HEK293 (cell line): ENCODE measurements around the gene MALAT1.
A peak's percentile ranks its signal among the peaks of the same experiment; 100 is the strongest.
"Not testable (repeated sequence)": the region's sequence is repeated elsewhere in the genome, so short reads cannot be mapped to it uniquely, and the experiment has no call there.

ENCODE experiments used
- CTCF ChIA-PET: fragments of 350-600 bp; formaldehyde crosslinking; extraction: SDS; loops from one replicate; lab custom pipeline; 2021; ENCODE audit warnings: antibody characterized with exemption; lab: Yijun Ruan, JAX
- POLR2A ChIA-PET: fragments of 300-600 bp; formaldehyde crosslinking; extraction: SDS; loops from one replicate; lab custom pipeline; 2020; ENCODE audit warnings: antibody characterized with exemption, inconsistent platforms; lab: Yijun Ruan, JAX
- H3K27ac ChIP-seq: fragments of 200-500 bp; sonication (Bioruptor generic); 2 replicates; pipeline ENCODE4 v1.5.1; 2014; ENCODE audit warnings: low read depth, low read length, control low read depth, inconsistent platforms; ENCODE audit errors: extremely low read depth
- H3K36me3 ChIP-seq, 2 experiments: fragments of 200-500 bp in 1 of 2; sonication (Bioruptor generic) in 1 of 2; 1 replicate in 1 of 2; 2 replicates in 1 of 2; pipeline ENCODE4 v1.5.1; 2014 to 2017; ENCODE audit warnings: inconsistent platforms in 2 of 2, low read length in 2 of 2; ENCODE audit not compliant: control insufficient read depth in 2 of 2, insufficient read depth in 1 of 2
- H3K4me1 ChIP-seq: fragments of 200-500 bp; sonication (Bioruptor generic); 2 replicates; pipeline ENCODE4 v1.5.1; 2014; ENCODE audit warnings: mild to moderate bottlenecking, low read length, inconsistent platforms; ENCODE audit not compliant: control insufficient read depth, insufficient read depth
- H3K4me3 ChIP-seq: 2 replicates; pipeline ENCODE4 v1.5.1; 2011; ENCODE audit warnings: low read depth, mild to moderate bottlenecking, control low read depth, low read length, moderate library complexity
- H3K9me3 ChIP-seq: fragments of 200-500 bp; sonication (Bioruptor generic); 2 replicates; pipeline ENCODE4 v1.5.1; 2014; ENCODE audit warnings: low read depth, low read length, inconsistent platforms; ENCODE audit not compliant: control insufficient read depth, insufficient read depth
- EGR2 ChIP-seq: fragments of 450-650 bp; formaldehyde crosslinking; IDR thresholded peaks from 2 replicates; pipeline ENCODE4 v1.5.1; 2016; ENCODE audit warnings: low read depth, missing biosample characterization, missing genetic modification characterization
- HOXD13 ChIP-seq: sonication (generic); formaldehyde crosslinking; IDR thresholded peaks from 2 replicates; pipeline ENCODE4 v1.8.0; 2022; ENCODE audit warnings: missing genetic modification reagents, borderline replicate concordance
- ZNF274 ChIP-seq, 2 experiments: fragments of 200-500 bp in 1 of 2; fragments of 450-650 bp in 1 of 2; sonication (Bioruptor generic) in 1 of 2; formaldehyde crosslinking in 1 of 2; IDR thresholded peaks; 2 replicates each; pipeline versions ENCODE4 v1.5.1 to v1.6.1; 2014 to 2016; ENCODE audit warnings: borderline replicate concordance in 1 of 2, inconsistent platforms in 1 of 2, low read length in 1 of 2, missing biosample characterization in 1 of 2, missing genetic modification characterization in 1 of 2
- ZNF311 ChIP-seq: fragments of 450-650 bp; formaldehyde crosslinking; IDR thresholded peaks from 2 replicates; pipeline ENCODE4 v1.5.1; 2017; ENCODE audit warnings: missing biosample characterization, missing genetic modification characterization, borderline replicate concordance
- ZNF362 ChIP-seq: fragments of 450-650 bp; formaldehyde crosslinking; IDR thresholded peaks from 2 replicates; pipeline ENCODE4 v1.5.1; 2016; ENCODE audit warnings: missing biosample characterization, missing genetic modification characterization
- ZNF366 ChIP-seq: fragments of 450-650 bp; formaldehyde crosslinking; conservative IDR thresholded peaks from 2 replicates; pipeline ENCODE4 v1.5.1; 2016; ENCODE audit warnings: missing biosample characterization, missing genetic modification characterization
- ZNF398 ChIP-seq: fragments of 450-650 bp; formaldehyde crosslinking; IDR thresholded peaks from 2 replicates; pipeline ENCODE4 v1.5.1; 2017; ENCODE audit warnings: missing biosample characterization, missing genetic modification characterization
- ZSCAN16 ChIP-seq: fragments of 450-650 bp; formaldehyde crosslinking; IDR thresholded peaks from 2 replicates; pipeline ENCODE4 v1.5.1; 2016; ENCODE audit warnings: missing biosample characterization, missing genetic modification characterization
- TF ChIP-seq, protein P1 (sequence below): fragments of 450-650 bp; IDR thresholded peaks from 2 replicates; pipeline ENCODE4 v1.5.1; 2018; ENCODE audit warnings: missing biosample characterization, missing genetic modification characterization
- TF ChIP-seq, protein P2 (sequence below): fragments of 450-650 bp; formaldehyde crosslinking; IDR thresholded peaks from 2 replicates; pipeline ENCODE4 v1.5.1; 2017; ENCODE audit warnings: missing biosample characterization, missing genetic modification characterization

The MALAT1 gene

DNA sequence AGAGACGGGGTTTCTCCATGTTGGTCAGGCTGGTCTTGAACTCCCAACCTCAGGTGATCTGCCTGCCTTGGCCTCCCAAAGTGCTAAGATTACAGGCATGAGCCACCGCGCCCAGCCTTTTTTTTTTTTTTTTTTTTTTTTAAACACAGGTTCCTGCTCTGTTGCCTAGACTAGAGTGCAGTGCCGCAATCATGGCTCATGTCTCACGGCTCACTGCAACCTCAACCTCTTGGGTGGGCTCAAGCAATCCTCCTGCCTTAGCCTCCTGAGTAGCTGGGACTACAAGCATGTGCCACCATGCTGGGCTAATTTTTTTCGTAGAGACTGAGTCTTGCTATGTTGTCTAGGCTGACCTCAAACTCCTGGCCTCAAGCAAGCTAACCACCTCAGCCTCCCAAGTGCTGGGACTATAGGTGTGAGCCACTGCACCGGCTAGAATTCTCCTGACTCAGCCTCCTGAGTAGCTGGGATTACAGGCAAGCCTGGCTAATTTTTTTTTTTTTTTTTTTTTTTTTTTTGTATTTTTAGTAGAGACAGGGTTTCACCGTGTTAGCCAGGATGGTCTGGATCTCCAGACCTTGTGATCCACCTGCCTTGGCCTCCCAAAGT is 20.2 kb downstream of the MALAT1 start:
- not testable (repeated sequence) for H3K27ac ChIP-seq, H3K9me3 ChIP-seq, H3K36me3 ChIP-seq, H3K4me1 ChIP-seq, H3K4me3 ChIP-seq
- ChIA-PET CTCF (interaction anchor here (0.6 to 1.6 kb wide), 2 partner anchors 8 to 190 kb away, joined by 3 to 5 read pairs; no protein-coding TSS in a partner anchor), POLR2A (interaction anchor here (0.7 kb wide), 1 partner anchor 11 kb away, joined by 6 read pairs; no protein-coding TSS in a partner anchor)
- peak; percentile 55 for TF ChIP-seq ZNF362 (tag by site-specific recombination)

GRCh38 chr11:65521777-65522521 is 23.1 kb downstream of the MALAT1 start:
- H3K27ac ChIP-seq, H3K4me3 ChIP-seq, POLR2A ChIA-PET, H3K4me1 ChIP-seq, H3K9me3 ChIP-seq, CTCF ChIA-PET: not testable (repeated sequence)
- H3K36me3 ChIP-seq, result peaks cover 0 to 11% of the 10 kb centered on the region in 2 experiments; a peak in 1 of 3 replicates

- H3K27ac ChIP-seq, H3K4me1 ChIP-seq, H3K9me3 ChIP-seq, CTCF ChIA-PET, H3K4me3 ChIP-seq, POLR2A ChIA-PET: not testable (repeated sequence)
- peaks cover 0 to 21% of the 10 kb centered on the region in 2 experiments; a peak in 1 of 3 replicates for H3K36me3 ChIP-seq
Observed at GRCh38 chr11:65522718-65523630, 24.1 kb downstream of the MALAT1 start.

- H3K36me3 ChIP-seq, result peaks cover 0 to 26% of the 10 kb centered on the region in 2 experiments; a peak in 1 of 3 replicates
- POLR2A ChIA-PET; H3K4me3 ChIP-seq; H3K4me1 ChIP-seq; H3K27ac ChIP-seq; CTCF ChIA-PET; H3K9me3 ChIP-seq; TF ChIP-seq ZNF274 (IDR thresholded peaks at IDR 0.05; ENCODE audit: low read length): not testable (repeated sequence)
- peak; percentile 69; the same call in 1 of the 2 replicates for TF ChIP-seq ZNF274 (tag by site-specific recombination; IDR thresholded peaks at IDR 0.05; ENCODE audit: borderline replicate concordance)
Observed at GRCh38 chr11:65523631-65523968, 24.8 kb downstream of the MALAT1 start.

DNA sequence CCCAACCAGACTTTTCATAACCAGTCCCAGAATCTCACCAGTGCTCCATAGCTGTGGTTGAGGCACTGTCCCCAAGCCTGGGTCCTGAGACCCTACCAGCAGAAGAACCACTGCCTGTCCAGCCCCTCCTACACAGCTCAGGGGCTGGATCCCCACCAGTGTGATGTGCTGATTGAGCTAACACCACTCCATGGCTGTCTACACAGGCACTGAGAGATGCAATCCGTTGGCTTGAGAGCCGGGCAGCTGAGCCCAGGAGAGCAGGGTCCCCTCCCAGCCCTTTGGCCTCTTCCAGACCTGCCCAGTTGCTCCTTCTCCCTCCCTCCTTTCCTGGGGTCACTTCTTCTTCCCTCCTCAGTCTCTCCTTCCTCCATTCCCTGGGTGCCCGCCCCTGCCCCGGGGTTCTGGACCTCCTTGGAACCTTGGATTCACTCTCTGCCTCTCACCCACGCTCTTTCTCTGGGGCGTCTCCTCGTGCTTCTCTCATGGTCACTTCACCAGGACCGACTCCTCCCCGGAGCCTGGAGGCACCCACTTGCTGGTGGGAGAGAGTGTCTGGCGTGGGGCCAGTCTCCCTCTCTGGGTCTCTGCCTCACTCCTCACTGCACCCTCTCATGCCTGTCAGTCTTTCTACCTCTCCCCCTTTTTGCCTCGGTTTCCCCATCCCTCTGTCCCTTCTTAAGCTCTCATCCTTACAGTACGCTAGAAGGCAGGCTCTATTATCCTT is 25.3 kb downstream of the MALAT1 start:
- H3K9me3 ChIP-seq, result no peaks in the 10 kb centered on the region
- POLR2A ChIA-PET, result interaction anchor here (0.7 to 2.3 kb wide), 13 partner anchors 8 to 262 kb away, joined by 3 to 9 read pairs (median 4); partner anchors contain the start of genes FRMD8, MAP3K11, PCNX3 and POLA2
- CTCF ChIA-PET, result interaction anchor here (2.2 to 2.5 kb wide), 2 partner anchors 16 to 69 kb away, joined by 11 read pairs; no protein-coding TSS in a partner anchor
- no peak overlapping the region for H3K27ac ChIP-seq
- H3K4me3 ChIP-seq, result no peak overlapping the region
- H3K36me3 ChIP-seq, result peaks cover 0 to 32% of the 10 kb centered on the region in 2 experiments; a peak in 1 of 3 replicates
- peaks cover 4% of the 10 kb centered on the region; the same call in 1 of the 2 replicates for H3K4me1 ChIP-seq
- TF ChIP-seq HOXD13 (CRISPR knock-in tag), result no peak
- peak; percentile 41 for TF ChIP-seq ZNF398
- TF ChIP-seq, protein P1, sequence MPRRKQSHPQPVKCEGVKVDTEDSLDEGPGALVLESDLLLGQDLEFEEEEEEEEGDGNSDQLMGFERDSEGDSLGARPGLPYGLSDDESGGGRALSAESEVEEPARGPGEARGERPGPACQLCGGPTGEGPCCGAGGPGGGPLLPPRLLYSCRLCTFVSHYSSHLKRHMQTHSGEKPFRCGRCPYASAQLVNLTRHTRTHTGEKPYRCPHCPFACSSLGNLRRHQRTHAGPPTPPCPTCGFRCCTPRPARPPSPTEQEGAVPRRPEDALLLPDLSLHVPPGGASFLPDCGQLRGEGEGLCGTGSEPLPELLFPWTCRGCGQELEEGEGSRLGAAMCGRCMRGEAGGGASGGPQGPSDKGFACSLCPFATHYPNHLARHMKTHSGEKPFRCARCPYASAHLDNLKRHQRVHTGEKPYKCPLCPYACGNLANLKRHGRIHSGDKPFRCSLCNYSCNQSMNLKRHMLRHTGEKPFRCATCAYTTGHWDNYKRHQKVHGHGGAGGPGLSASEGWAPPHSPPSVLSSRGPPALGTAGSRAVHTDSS (tag by site-specific recombination), result no peak
- peak; percentile 57 for TF ChIP-seq ZNF366 (tag by site-specific recombination)
- peak; percentile 22; the same call in 1 of the 2 replicates for TF ChIP-seq EGR2
- TF ChIP-seq, protein P2, sequence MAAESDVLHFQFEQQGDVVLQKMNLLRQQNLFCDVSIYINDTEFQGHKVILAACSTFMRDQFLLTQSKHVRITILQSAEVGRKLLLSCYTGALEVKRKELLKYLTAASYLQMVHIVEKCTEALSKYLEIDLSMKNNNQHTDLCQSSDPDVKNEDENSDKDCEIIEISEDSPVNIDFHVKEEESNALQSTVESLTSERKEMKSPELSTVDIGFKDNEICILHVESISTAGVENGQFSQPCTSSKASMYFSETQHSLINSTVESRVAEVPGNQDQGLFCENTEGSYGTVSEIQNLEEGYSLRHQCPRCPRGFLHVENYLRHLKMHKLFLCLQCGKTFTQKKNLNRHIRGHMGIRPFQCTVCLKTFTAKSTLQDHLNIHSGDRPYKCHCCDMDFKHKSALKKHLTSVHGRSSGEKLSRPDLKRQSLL (tag by site-specific recombination), result no peak
- TF ChIP-seq ZSCAN16 (tag by site-specific recombination), result peak; percentile 65; the same call in 1 of the 2 replicates
- peak; percentile 40; the same call in 1 of the 2 replicates for TF ChIP-seq ZNF311
